ENCODE measurements around the gene CLIP1.
A peak's percentile ranks its signal among the peaks of the same experiment; 100 is the strongest.
"Not testable (repeated sequence)": the region's sequence is repeated elsewhere in the genome, so short reads cannot be mapped to it uniquely, and the experiment has no call there.

CLIP1 gene

GRCh38 chr12:122421821-122422729 lies at the start of gene CLIP1:
Gene CLIP1 (minus strand): TSS chr12:122422669. CDS start chr12:122380452, 42,217 bp downstream.
- no peak for DNase-seq

GRCh38 chr12:122471324-122472226 lies 49.1 kb upstream of the CLIP1 start:
- peak; percentile 52 for DNase-seq

- not testable (repeated sequence) for DNase-seq
Observed at GRCh38 chr12:122470576-122470975, 48.1 kb upstream of the CLIP1 start.

GRCh38 chr12:122469856-122470255 lies 47.4 kb upstream of the CLIP1 start:
- not testable (repeated sequence) for DNase-seq

GRCh38 chr12:122467983-122468382 lies 45.5 kb upstream of the CLIP1 start:
- DNase-seq = no peak

GRCh38 chr12:122464317-122465042 lies 42.0 kb upstream of the CLIP1 start:
- not testable (repeated sequence) for DNase-seq

GRCh38 chr12:122460641-122461040 lies 38.2 kb upstream of the CLIP1 start:
- no peak for DNase-seq

GRCh38 chr12:122460061-122460460 lies 37.6 kb upstream of the CLIP1 start:
- DNase-seq = no peak

GRCh38 chr12:122459211-122459610 lies 36.7 kb upstream of the CLIP1 start:
- no peak for DNase-seq

GRCh38 chr12:122458105-122459035 lies 35.9 kb upstream of the CLIP1 start:
- no peak for DNase-seq

GRCh38 chr12:122457627-122458026 lies 35.2 kb upstream of the CLIP1 start:
- DNase-seq = no peak

GRCh38 chr12:122454739-122455138 lies 32.3 kb upstream of the CLIP1 start:
- no peak for DNase-seq

- DNase-seq = no peak
Observed at GRCh38 chr12:122454250-122454721, 31.8 kb upstream of the CLIP1 start.

GRCh38 chr12:122452701-122453285 lies 30.3 kb upstream of the CLIP1 start:
- DNase-seq = no peak

- DNase-seq = no peak
Observed at GRCh38 chr12:122449317-122449716, 26.8 kb upstream of the CLIP1 start.

- not testable (repeated sequence) for DNase-seq
Observed at GRCh38 chr12:122447825-122448224, 25.4 kb upstream of the CLIP1 start.

GRCh38 chr12:122446390-122446789 lies 23.9 kb upstream of the CLIP1 start:
- not testable (repeated sequence) for DNase-seq

- DNase-seq = not testable (repeated sequence)
Observed at GRCh38 chr12:122444071-122444470, 21.6 kb upstream of the CLIP1 start.

GRCh38 chr12:122438822-122439221 lies 16.4 kb upstream of the CLIP1 start:
- DNase-seq = not testable (repeated sequence)

- no peak for DNase-seq
Observed at GRCh38 chr12:122437656-122438121, 15.2 kb upstream of the CLIP1 start.

GRCh38 chr12:122435186-122435585 lies 12.7 kb upstream of the CLIP1 start:
- DNase-seq = no peak

All from NCI-H1048 (cell line).